ENCODE measurements around the gene NSL1.
"Not testable (repeated sequence)": the region's sequence is repeated elsewhere in the genome, so short reads cannot be mapped to it uniquely, and the experiment has no call there.

NSL1 gene

DNA sequence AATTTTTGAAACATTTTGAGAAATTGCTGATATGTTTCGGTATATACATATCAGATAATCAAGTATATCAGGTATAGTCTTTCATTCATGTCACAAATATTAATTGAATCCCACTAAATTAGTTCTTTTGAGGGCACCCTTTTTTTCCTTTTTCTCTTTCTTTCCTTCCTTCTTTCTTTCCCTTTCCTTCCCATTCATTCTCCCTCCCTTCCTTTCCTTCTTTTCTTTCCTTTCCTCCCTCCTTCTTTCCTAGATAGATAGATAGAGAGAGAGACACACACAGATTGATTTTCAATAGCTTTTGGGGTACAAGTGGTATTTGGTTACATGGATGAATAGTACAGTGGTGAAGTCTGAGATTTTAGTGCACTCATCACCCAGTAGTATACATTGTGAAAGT is 5.7 kb downstream of the NSL1 start:
- no peak for TF ChIP-seq CTCF (IDR thresholded peaks at IDR 0.05; ENCODE audit: insufficient read depth, low read depth, low read length, missing control alignments)
- no peak for DNase-seq (ENCODE audit: low read depth)
- no peak overlapping the region for H3K4me3 ChIP-seq (ENCODE audit: low read length)

DNA sequence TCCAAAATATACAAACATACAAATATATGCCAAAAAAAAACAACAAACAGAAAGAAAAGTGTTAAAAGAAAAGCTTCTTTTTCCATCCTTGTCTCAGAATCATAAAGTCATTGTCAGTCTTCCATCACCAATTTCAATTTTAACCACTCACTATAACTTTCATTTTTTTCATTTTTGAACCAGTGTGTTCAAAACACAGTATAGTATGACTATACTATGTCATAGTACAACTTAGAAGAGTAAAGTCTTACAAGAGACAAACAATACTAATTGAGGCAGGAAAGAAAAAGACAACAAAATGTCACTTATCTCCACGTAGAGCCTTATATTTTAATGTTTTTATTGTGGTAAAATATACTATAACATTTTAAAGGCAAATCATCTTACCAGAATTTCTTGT is 7.6 kb downstream of the NSL1 start:
- no peak overlapping the region for H3K4me3 ChIP-seq (ENCODE audit: low read length)
- no peak for DNase-seq (ENCODE audit: low read depth)
- no peak for TF ChIP-seq CTCF (IDR thresholded peaks at IDR 0.05; ENCODE audit: insufficient read depth, low read depth, low read length, missing control alignments)

GRCh38 chr1:212782422-212783154 is 9.0 kb downstream of the NSL1 start:
- TF ChIP-seq CTCF (IDR thresholded peaks at IDR 0.05; ENCODE audit: insufficient read depth, low read depth, low read length, missing control alignments), result peak; percentile 50
- peak; percentile 46 for DNase-seq (ENCODE audit: low read depth)
- no peak overlapping the region for H3K4me3 ChIP-seq (ENCODE audit: low read length)

DNA sequence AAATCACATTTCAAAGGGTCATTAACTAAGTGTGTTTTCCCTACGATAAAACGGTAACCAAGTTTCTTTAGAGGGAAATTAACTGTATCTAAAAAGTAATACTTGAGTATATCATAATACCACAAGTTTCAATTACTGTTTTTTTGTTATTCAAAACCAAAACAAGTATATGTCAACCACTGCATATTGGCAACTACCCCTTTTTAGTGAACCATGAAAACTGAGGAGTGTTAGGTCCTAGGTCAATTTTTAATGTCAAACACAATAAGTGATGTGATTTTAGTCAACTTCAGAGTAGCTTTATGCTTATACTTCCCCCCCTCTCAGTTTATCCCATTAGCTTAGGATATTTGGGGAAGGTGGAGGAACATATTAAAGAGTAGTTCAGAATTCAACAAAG is 10.4 kb downstream of the NSL1 start:
- no peak overlapping the region for H3K4me3 ChIP-seq (ENCODE audit: low read length)
- TF ChIP-seq CTCF (IDR thresholded peaks at IDR 0.05; ENCODE audit: insufficient read depth, low read depth, low read length, missing control alignments), result no peak
- no peak for DNase-seq (ENCODE audit: low read depth)

DNA sequence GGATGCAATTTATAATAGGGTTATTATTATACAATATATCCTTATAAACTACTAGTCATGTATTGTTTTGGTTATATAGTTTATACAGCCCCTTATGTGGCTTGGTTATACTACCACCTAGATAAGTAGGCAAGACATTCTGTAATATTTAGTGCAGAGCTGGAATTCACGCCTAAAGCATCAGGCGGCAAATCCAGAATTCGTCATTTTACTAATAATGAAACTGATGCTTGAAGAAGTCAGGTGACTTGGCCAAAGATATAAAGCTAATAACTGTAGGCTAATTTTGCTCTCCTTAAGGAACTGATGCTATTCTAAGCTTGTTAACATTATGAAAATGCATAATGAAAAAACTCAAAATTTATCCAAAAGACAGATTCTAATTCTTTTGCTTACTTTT is 10.8 kb downstream of the NSL1 start:
- TF ChIP-seq CTCF (IDR thresholded peaks at IDR 0.05; ENCODE audit: insufficient read depth, low read depth, low read length, missing control alignments), result no peak
- DNase-seq (ENCODE audit: low read depth), result no peak
- H3K4me3 ChIP-seq (ENCODE audit: low read length), result no peak overlapping the region

DNA sequence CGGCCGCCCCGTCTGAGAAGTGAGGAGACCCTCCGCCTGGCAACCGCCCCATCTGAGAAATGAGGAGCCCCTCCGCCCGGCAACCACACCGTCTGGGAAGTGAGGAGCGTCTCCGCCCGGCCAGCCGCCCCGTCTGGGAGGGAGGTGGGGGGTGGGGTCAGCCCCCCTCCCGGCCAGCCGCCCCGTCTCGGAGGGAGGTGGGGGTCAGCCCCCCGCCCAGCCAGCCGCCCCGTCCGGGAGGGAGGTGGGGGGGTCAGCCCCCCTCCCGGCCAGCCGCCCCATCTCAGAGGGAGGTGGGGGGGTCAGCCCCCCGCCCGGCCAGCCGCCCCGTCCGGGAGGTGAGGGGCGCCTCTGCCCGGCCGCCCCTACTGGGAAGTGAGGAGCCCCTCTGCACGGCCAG is 12.5 kb downstream of the NSL1 start:
- DNase-seq (ENCODE audit: low read depth); H3K4me3 ChIP-seq (ENCODE audit: low read length): not testable (repeated sequence)

GRCh38 chr1:212777151-212777550 is 14.4 kb downstream of the NSL1 start:
- TF ChIP-seq CTCF (IDR thresholded peaks at IDR 0.05; ENCODE audit: insufficient read depth, low read depth, low read length, missing control alignments), result no peak
- no peak overlapping the region for H3K4me3 ChIP-seq (ENCODE audit: low read length)
- no peak for DNase-seq (ENCODE audit: low read depth)
